NOMO-1 treated with DMSO at 0.1 percent for 48 hours (cell line): ENCODE results near the gene FOXD3.
A peak's percentile ranks its signal among the peaks of the same experiment; 100 is the strongest.

Source experiments
- DNase-seq: peaks from one replicate; lab custom pipeline; 2025; ENCODE audit not compliant: unreplicated experiment; lab: John Stamatoyannopoulos, UW

FOXD3 gene

GRCh38 chr1:63322114-63322943, at the start of gene FOXD3:
Gene FOXD3, plus strand, starts transcription at chr1:63322567. Its CDS starts 492 bp downstream, at chr1:63323059.
- DNase-seq = no peak

GRCh38 chr1:63272811-63273210, 49.6 kb upstream of the FOXD3 start:
- DNase-seq = no peak

GRCh38 chr1:63274371-63274770, 48.0 kb upstream of the FOXD3 start:
- no peak for DNase-seq

GRCh38 chr1:63274979-63275378, 47.4 kb upstream of the FOXD3 start:
- DNase-seq = no peak

GRCh38 chr1:63276624-63277023, 45.7 kb upstream of the FOXD3 start:
- no peak for DNase-seq

- DNase-seq = no peak
These were observed 44.9 kb upstream of the FOXD3 start for GRCh38 chr1:63277195-63278192.

- DNase-seq = no peak
These were observed 40.6 kb upstream of the FOXD3 start for GRCh38 chr1:63281753-63282152.

- no peak for DNase-seq
These were observed 33.2 kb upstream of the FOXD3 start for GRCh38 chr1:63289135-63289534.

- DNase-seq = no peak
These were observed 27.4 kb upstream of the FOXD3 start for GRCh38 chr1:63294803-63295594.

- DNase-seq = no peak
These were observed 18.0 kb upstream of the FOXD3 start for GRCh38 chr1:63304410-63304809.

- DNase-seq = no peak
These were observed 17.3 kb upstream of the FOXD3 start for GRCh38 chr1:63305043-63305442.

- DNase-seq = no peak
These were observed 15.1 kb upstream of the FOXD3 start for GRCh38 chr1:63307196-63307794.

- DNase-seq = no peak
These were observed 5.8 kb upstream of the FOXD3 start for GRCh38 chr1:63316598-63316983.

- DNase-seq = peak; percentile 77
These were observed 5.2 kb upstream of the FOXD3 start for GRCh38 chr1:63316984-63317816.

- DNase-seq = no peak
These were observed 4.6 kb upstream of the FOXD3 start for GRCh38 chr1:63317817-63318152.

GRCh38 chr1:63318201-63318979, 4.0 kb upstream of the FOXD3 start:
- DNase-seq = no peak

- DNase-seq = no peak
These were observed 3.0 kb upstream of the FOXD3 start for GRCh38 chr1:63319046-63320021.
